A549 (cell line): ENCODE results near the gene IL18RAP.

Source experiments
- CEBPB ChIP-seq, 2 experiments: fragments of >200 bp in 1 of 2; sonication (Bioruptor Twin) in 1 of 2; formaldehyde crosslinking in 1 of 2; IDR thresholded peaks; 2 replicates each; pipeline ENCODE4 v1.6.1; 2012 to 2016
- CHD2 ChIP-seq: fragments of 150-350 bp; IDR thresholded peaks from 2 replicates; pipeline ENCODE4 v1.6.1; 2014; ENCODE audit warnings: low read length; ENCODE audit not compliant: partially characterized antibody
- FOSL2 ChIP-seq, 2 experiments: fragments of 450-650 bp in 1 of 2; fragments of >200 bp in 1 of 2; sonication (Bioruptor Twin) in 1 of 2; formaldehyde crosslinking; IDR thresholded peaks; 2 replicates each; pipeline versions ENCODE4 v1.5.0 to v1.6.1; 2016 to 2020; ENCODE audit warnings: mild to moderate bottlenecking in 1 of 2, moderate library complexity in 1 of 2
- NFE2L2 ChIP-seq: fragments of 150-350 bp; conservative IDR thresholded peaks from 2 replicates; pipeline ENCODE4 v1.6.1; 2014; ENCODE audit warnings: low read length
- POLR2A ChIP-seq: IDR thresholded peaks from 2 replicates; pipeline ENCODE4 v1.6.1; 2012; ENCODE audit warnings: mild to moderate bottlenecking, low read length
- POLR2AphosphoS2 ChIP-seq: conservative IDR thresholded peaks from 2 replicates; pipeline ENCODE4 v1.6.1; 2012; ENCODE audit warnings: low read length, improper control_type of control experiment, inconsistent platforms
- RAD21 ChIP-seq, 2 experiments: fragments of >200 bp in 1 of 2; sonication (Bioruptor Twin) in 1 of 2; formaldehyde crosslinking in 1 of 2; IDR thresholded peaks in 1 of 2; conservative IDR thresholded peaks in 1 of 2; 2 replicates in 1 of 2; 3 replicates in 1 of 2; pipeline ENCODE4 v1.6.1; 2012 to 2018; ENCODE audit warnings: inconsistent platforms in 1 of 2
- SREBF2 ChIP-seq: fragments of 450-650 bp; IDR thresholded peaks from 2 replicates; pipeline ENCODE4 v1.6.1; 2014; ENCODE audit warnings: mild to moderate bottlenecking, moderate library complexity
- TP53 ChIP-seq: fragments of 250-450 bp; sonication (Bioruptor Pico); IDR thresholded peaks from 2 replicates; pipeline ENCODE4 v1.5.0; 2021; ENCODE audit warnings: mild to moderate bottlenecking, moderate library complexity
- TF ChIP-seq, protein P1 (sequence below): IDR thresholded peaks from 2 replicates; pipeline ENCODE4 v1.6.1; 2012

- TF ChIP-seq NFE2L2, result no peak
- no peak for TF ChIP-seq POLR2A
- no peak for TF ChIP-seq CEBPB (IDR thresholded peaks at IDR 0.05)
- no peak for TF ChIP-seq POLR2AphosphoS2
- TF ChIP-seq FOSL2 (IDR thresholded peaks at IDR 0.05), result no peak
- TF ChIP-seq FOSL2 (CRISPR knock-in tag; IDR thresholded peaks at IDR 0.05), result no peak
- TF ChIP-seq TP53 (CRISPR knock-in tag), result no peak
- no peak for TF ChIP-seq CHD2
- TF ChIP-seq RAD21 (conservative IDR thresholded peaks at IDR 0.05 in 1 of 2, IDR thresholded peaks at IDR 0.05 in 1 of 2), result peak; percentile 80 to 81
- TF ChIP-seq, protein P1, sequence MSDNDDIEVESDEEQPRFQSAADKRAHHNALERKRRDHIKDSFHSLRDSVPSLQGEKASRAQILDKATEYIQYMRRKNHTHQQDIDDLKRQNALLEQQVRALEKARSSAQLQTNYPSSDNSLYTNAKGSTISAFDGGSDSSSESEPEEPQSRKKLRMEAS, result no peak
- no peak for TF ChIP-seq SREBF2
Observed at GRCh38 chr2:102473020-102473419, 50.1 kb downstream of the IL18RAP start, which contains the start of gene SLC9A4.
